GM19438 (cell line): ENCODE data around the gene ZNF688.

Source experiments
- ATAC-seq: cut with Tn5 transposase; IDR thresholded peaks from one replicate; pipeline ENCODE4 v1.9.1; 2021; ENCODE audit warnings: low read depth; ENCODE audit not compliant: unreplicated experiment

ZNF688 gene

DNA sequence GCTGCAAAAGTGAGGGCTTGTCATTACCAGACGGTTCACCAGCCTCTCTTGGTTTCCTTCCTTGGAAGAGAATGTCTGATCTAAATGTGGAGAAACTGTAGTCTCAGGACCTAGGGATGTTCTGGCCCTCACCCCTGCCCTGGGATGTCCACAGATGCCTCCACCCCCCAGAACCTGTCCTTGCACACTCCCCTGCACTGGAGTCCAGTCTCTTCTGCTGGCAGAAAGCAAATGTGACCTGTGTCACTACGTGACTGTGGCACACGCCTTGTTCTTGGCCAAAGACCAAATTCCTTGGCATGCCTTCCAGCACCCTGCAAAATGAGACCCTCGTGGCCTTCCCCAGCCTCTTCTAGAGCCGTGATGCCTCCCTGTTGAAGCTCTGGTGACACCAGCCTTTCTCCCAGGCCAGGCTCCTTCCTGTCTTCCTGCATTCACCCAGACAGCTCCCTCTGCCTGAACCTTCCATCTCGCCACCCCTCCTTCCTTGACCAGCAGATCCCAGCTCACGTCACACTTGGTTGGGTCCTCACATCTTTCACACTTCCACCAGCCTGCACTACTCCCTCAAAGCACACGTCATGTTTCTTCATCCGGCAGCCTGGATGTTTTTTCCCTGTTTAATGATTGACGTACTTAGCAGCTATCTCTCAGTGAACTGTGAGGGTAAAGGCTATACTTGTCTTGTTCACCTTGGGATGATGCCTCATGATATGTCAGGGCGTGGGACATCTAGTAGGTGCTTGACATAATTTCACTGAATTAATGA lies 49.5 kb downstream of the ZNF688 start:
- ATAC-seq: no peak

DNA sequence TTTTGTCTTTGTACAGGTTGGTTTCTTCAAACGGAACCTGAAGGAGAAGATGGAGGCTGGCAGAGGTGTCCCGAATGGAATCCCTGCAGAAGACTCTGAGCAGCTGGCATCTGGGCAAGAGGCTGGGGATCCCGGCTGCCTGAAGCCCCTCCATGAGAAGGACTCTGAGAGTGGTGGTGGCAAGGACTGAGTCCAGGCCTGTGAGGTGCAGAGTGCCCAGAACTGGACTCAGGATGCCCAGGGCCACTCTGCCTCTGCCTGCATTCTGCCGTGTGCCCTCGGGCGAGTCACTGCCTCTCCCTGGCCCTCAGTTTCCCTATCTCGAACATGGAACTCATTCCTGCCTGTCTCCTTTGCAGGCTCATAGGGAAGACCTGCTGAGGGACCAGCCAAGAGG lies 50.0 kb downstream of the ZNF688 start:
- no peak for ATAC-seq
